ENCODE measurements around the gene SLF2.

GRCh38 chr10:100977436-100977835 is 64.7 kb downstream of the SLF2 start:
- TF ChIP-seq MAX (IDR thresholded peaks at IDR 0.05) (no peak), CEBPB (IDR thresholded peaks at IDR 0.05) (no peak), EP300 (IDR thresholded peaks at IDR 0.05; ENCODE audit: borderline replicate concordance) (no peak), USF1 (IDR thresholded peaks at IDR 0.05) (no peak), NFIC (IDR thresholded peaks at IDR 0.05) (no peak), EGR1 (IDR thresholded peaks at IDR 0.05) (no peak), REST (IDR thresholded peaks at IDR 0.05; ENCODE audit: low read depth) (no peak), RAD21 (IDR thresholded peaks at IDR 0.05; ENCODE audit: low read depth) (no peak), CREB1 (IDR thresholded peaks at IDR 0.05; ENCODE audit: low read depth) (no peak), TCF12 (IDR thresholded peaks at IDR 0.05; ENCODE audit: low read depth) (no peak), TAF1 (IDR thresholded peaks at IDR 0.05; ENCODE audit: low read depth) (no peak), YY1 (IDR thresholded peaks at IDR 0.05; ENCODE audit: low read depth) (no peak), TEAD4 (IDR thresholded peaks at IDR 0.05) (no peak)
